ENCODE data around the gene SCFD2. TPM values are rescaled to one million over a fixed set of nuclear protein-coding genes. Genes with fewer than 3 reads are reported as not detected.

Gene SCFD2
- total RNA-seq, 1 experiment from 2014 or later, result 12.4 TPM

DNA sequence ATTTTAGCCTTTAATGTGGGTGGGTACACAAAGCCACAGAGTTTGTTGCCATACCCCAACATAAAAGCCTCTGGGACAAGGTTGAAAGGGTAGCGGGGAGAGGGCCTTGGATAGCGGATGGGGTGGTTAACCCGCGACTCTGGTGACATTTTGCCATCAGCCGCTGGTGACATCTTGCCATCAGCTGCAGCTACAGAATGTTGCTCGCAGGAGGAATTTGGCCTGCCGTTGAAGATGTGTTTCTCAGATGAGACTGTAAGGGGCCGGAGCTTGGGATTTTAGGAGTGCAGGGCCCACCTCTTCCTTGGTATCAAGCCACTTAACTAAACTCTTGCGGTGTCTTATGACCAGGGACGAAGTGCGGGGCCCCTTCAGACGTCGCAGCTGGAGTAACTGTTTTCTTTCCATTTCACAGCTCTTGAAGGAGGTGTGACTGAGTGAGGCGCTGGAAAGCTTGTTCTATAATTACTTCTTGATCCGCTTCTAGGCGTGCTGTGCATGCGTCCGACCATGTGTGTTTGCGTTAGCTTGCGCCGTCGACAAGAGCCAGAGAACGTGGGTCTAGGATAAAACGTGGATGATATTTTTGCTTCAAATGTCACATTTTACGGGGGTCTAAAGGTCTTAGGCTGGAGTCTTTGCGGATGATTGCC is 504.6 kb downstream of the SCFD2 start:
- Mint-ChIP-seq H3K4me1 (peaks cover 60% of the 10 kb centered on the region), H3K4me3 (peak overlapping the region; percentile 90), H3K36me3 (peaks cover 64% of the 10 kb centered on the region), H3K27me3 (ENCODE audit: low read depth) (no peaks in the 10 kb centered on the region), H3K9me3 (peaks cover 27% of the 10 kb centered on the region), H3K27ac (peak overlapping the region; percentile 83)
- CTCF ChIA-PET, result interaction anchor here (1.0 to 1.5 kb wide), 3 partner anchors 50 to 316 kb away, joined by 3 to 11 read pairs (median 3); no protein-coding TSS in a partner anchor
- DNase-seq (ENCODE audit: low spot score) (peak; percentile 23), ATAC-seq (no peak)
- TF ChIP-seq SP1 (CRISPR knock-in tag; conservative IDR thresholded peaks at IDR 0.05) (no peak), ZNF121 (CRISPR knock-in tag; IDR thresholded peaks at IDR 0.05) (no peak), MAX (CRISPR knock-in tag; IDR thresholded peaks at IDR 0.05) (no peak; the same call in 1 of the 2 replicates), NFYB (CRISPR knock-in tag; conservative IDR thresholded peaks at IDR 0.05; ENCODE audit: low read depth) (no peak), PRDM15 (CRISPR knock-in tag; IDR thresholded peaks at IDR 0.05) (no peak), CREM (CRISPR knock-in tag; IDR thresholded peaks at IDR 0.05) (no peak), ZNF281 (CRISPR knock-in tag; IDR thresholded peaks at IDR 0.05) (no peak), ZNF532 (CRISPR knock-in tag; IDR thresholded peaks at IDR 0.05; ENCODE audit: borderline replicate concordance) (no peak)
- TF ChIP-seq, protein P1, sequence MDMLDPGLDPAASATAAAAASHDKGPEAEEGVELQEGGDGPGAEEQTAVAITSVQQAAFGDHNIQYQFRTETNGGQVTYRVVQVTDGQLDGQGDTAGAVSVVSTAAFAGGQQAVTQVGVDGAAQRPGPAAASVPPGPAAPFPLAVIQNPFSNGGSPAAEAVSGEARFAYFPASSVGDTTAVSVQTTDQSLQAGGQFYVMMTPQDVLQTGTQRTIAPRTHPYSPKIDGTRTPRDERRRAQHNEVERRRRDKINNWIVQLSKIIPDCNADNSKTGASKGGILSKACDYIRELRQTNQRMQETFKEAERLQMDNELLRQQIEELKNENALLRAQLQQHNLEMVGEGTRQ (CRISPR knock-in tag; IDR thresholded peaks at IDR 0.05), result no peak
- POLR2A ChIA-PET, result interaction anchor here (0.5 to 1.3 kb wide), 3 partner anchors 13 to 127 kb away, joined by 3 to 5 read pairs (median 4); no protein-coding TSS in a partner anchor

DNA sequence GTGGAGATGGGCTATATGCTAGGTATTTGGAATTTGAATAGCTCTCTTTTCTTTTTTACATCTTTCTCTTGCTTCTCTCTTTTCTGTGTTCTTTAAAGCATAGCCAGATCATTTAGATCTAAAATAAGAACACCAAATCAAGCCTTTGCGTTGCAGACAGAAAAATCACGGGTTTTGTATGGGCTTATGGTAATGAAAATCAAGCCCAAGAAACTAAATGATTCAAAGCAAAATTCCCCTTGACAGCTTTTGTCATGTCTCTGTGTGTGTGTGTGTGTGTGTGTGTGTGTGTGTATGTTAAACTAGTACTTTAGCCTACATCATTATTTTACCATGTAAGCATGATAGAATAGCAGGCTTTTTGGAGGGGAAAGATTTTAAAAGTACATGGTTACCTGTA is 505.5 kb downstream of the SCFD2 start:
- no peak for DNase-seq (ENCODE audit: low spot score)
- H3K27ac Mint-ChIP-seq, result peak overlapping the region; percentile 58; the same call in 1 of the 2 replicates
- peaks cover 55% of the 10 kb centered on the region for H3K36me3 Mint-ChIP-seq
- peaks cover 56% of the 10 kb centered on the region for H3K4me1 Mint-ChIP-seq
- TF ChIP-seq ZNF532 (CRISPR knock-in tag; IDR thresholded peaks at IDR 0.05; ENCODE audit: borderline replicate concordance), result no peak
- peaks cover 27% of the 10 kb centered on the region for H3K9me3 Mint-ChIP-seq
- H3K4me3 Mint-ChIP-seq, result peak overlapping the region; percentile 22; the same call in 1 of the 2 replicates
- ATAC-seq, result no peak
- POLR2A ChIA-PET, result interaction anchor here (0.8 kb wide), 1 partner anchor 14 kb away, joined by 4 read pairs; no protein-coding TSS in a partner anchor
- CTCF ChIA-PET, result interaction anchor here (0.7 to 1.1 kb wide), 2 partner anchors 8 to 121 kb away, joined by 3 read pairs; no protein-coding TSS in a partner anchor
- H3K27me3 Mint-ChIP-seq (ENCODE audit: low read depth), result no peaks in the 10 kb centered on the region

Measured in WTC11 (cell line).